Measurements from ENCODE around the gene ZNF516. TPM values are rescaled to one million over a fixed set of nuclear protein-coding genes. Genes with fewer than 3 reads are reported as not detected.

Gene ZNF516
- total RNA-seq, 1 donor, result 16.3 TPM

- H3K9me3 ChIP-seq (ENCODE audit: low read depth, low read length), result no peaks in the 10 kb centered on the region
- H3K27ac ChIP-seq (ENCODE audit: low read depth, low read length), result no peak overlapping the region
- TF ChIP-seq CTCF (IDR thresholded peaks at IDR 0.05; ENCODE audit: extremely low read depth, low read depth, low read length), result no peak
- H3K4me2 ChIP-seq (ENCODE audit: insufficient read depth, low read length), result no peak overlapping the region
- no peaks in the 10 kb centered on the region for H3K36me3 ChIP-seq (ENCODE audit: insufficient read depth, low read length)
- peaks cover 48% of the 10 kb centered on the region for H3K79me2 ChIP-seq (ENCODE audit: insufficient read depth, low read length)
- H3K4me3 ChIP-seq (ENCODE audit: insufficient read depth, low read length), result no peak overlapping the region
- H3K4me1 ChIP-seq (ENCODE audit: insufficient read depth, low read length), result no peaks in the 10 kb centered on the region
- peaks cover 66% of the 10 kb centered on the region for H4K20me1 ChIP-seq (ENCODE audit: insufficient read depth, low read length)
- H2AFZ ChIP-seq (ENCODE audit: low read length), result no peak overlapping the region
- no peaks in the 10 kb centered on the region for H3K27me3 ChIP-seq (ENCODE audit: insufficient read depth, low read length)
- DNase-seq (ENCODE audit: insufficient read length, low spot score, missing footprints), result no peak
These were observed 104.0 kb downstream of the ZNF516 start for GRCh38 chr18:76391038-76391437.

- no peak for DNase-seq (ENCODE audit: insufficient read length, low spot score, missing footprints)
- Histone ChIP-seq H3K27me3 (ENCODE audit: insufficient read depth, low read length) (no peaks in the 10 kb centered on the region), H2AFZ (ENCODE audit: low read length) (no peak overlapping the region), H4K20me1 (ENCODE audit: insufficient read depth, low read length) (peaks cover 66% of the 10 kb centered on the region), H3K4me1 (ENCODE audit: insufficient read depth, low read length) (no peaks in the 10 kb centered on the region), H3K4me3 (ENCODE audit: insufficient read depth, low read length) (no peak overlapping the region), H3K4me2 (ENCODE audit: insufficient read depth, low read length) (no peak overlapping the region), H3K36me3 (ENCODE audit: insufficient read depth, low read length) (no peaks in the 10 kb centered on the region), H3K9me3 (ENCODE audit: low read depth, low read length) (no peaks in the 10 kb centered on the region), H3K79me2 (ENCODE audit: insufficient read depth, low read length) (peaks cover 51% of the 10 kb centered on the region), H3K27ac (ENCODE audit: low read depth, low read length) (no peak overlapping the region)
- TF ChIP-seq CTCF (IDR thresholded peaks at IDR 0.05; ENCODE audit: extremely low read depth, low read depth, low read length), result no peak
These were observed 104.5 kb downstream of the ZNF516 start for GRCh38 chr18:76390452-76391035.

- Histone ChIP-seq H3K36me3 (ENCODE audit: insufficient read depth, low read length) (no peaks in the 10 kb centered on the region), H3K4me1 (ENCODE audit: insufficient read depth, low read length) (no peaks in the 10 kb centered on the region), H3K27me3 (ENCODE audit: insufficient read depth, low read length) (no peaks in the 10 kb centered on the region), H3K4me3 (ENCODE audit: insufficient read depth, low read length) (no peak overlapping the region), H3K27ac (ENCODE audit: low read depth, low read length) (no peak overlapping the region), H3K9me3 (ENCODE audit: low read depth, low read length) (no peaks in the 10 kb centered on the region), H4K20me1 (ENCODE audit: insufficient read depth, low read length) (peaks cover 64% of the 10 kb centered on the region), H3K79me2 (ENCODE audit: insufficient read depth, low read length) (peaks cover 54% of the 10 kb centered on the region), H2AFZ (ENCODE audit: low read length) (no peak overlapping the region), H3K4me2 (ENCODE audit: insufficient read depth, low read length) (no peak overlapping the region)
- DNase-seq (ENCODE audit: insufficient read length, low spot score, missing footprints), result no peak
- TF ChIP-seq CTCF (IDR thresholded peaks at IDR 0.05; ENCODE audit: extremely low read depth, low read depth, low read length), result no peak
These were observed 105.3 kb downstream of the ZNF516 start for GRCh38 chr18:76389716-76390115.

- Histone ChIP-seq H3K36me3 (ENCODE audit: insufficient read depth, low read length) (no peaks in the 10 kb centered on the region), H4K20me1 (ENCODE audit: insufficient read depth, low read length) (peaks cover 64% of the 10 kb centered on the region), H3K4me1 (ENCODE audit: insufficient read depth, low read length) (no peaks in the 10 kb centered on the region), H3K4me2 (ENCODE audit: insufficient read depth, low read length) (no peak overlapping the region), H3K27me3 (ENCODE audit: insufficient read depth, low read length) (no peaks in the 10 kb centered on the region), H3K4me3 (ENCODE audit: insufficient read depth, low read length) (no peak overlapping the region), H3K79me2 (ENCODE audit: insufficient read depth, low read length) (peaks cover 56% of the 10 kb centered on the region), H2AFZ (ENCODE audit: low read length) (no peak overlapping the region), H3K9me3 (ENCODE audit: low read depth, low read length) (no peaks in the 10 kb centered on the region), H3K27ac (ENCODE audit: low read depth, low read length) (no peak overlapping the region)
- no peak for TF ChIP-seq CTCF (IDR thresholded peaks at IDR 0.05; ENCODE audit: extremely low read depth, low read depth, low read length)
- no peak for DNase-seq (ENCODE audit: insufficient read length, low spot score, missing footprints)
These were observed 106.1 kb downstream of the ZNF516 start for GRCh38 chr18:76388891-76389423.
